Activated CD8-positive, alpha-beta T cell treated with anti-CD3 and anti-CD28 coated beads, Interleukin-2, amount 10 ng/mL, durations not matched to agents 7 days and 5 days (primary cell): ENCODE results near the gene LAPTM5. TPM values are rescaled to one million over a fixed set of nuclear protein-coding genes. Genes with fewer than 3 reads are reported as not detected.

Experiments used
- ATAC-seq: fragments of 150-1000 bp; cut with Tn5 transposase; one replicate; pipeline ENCODE4 v1.10.0; 2021; ENCODE audit warnings: moderate library complexity
- CTCF ChIA-PET: fragments of 350-600 bp; sonication (Branson Sonifier 250); formaldehyde crosslinking; loops from one replicate; lab custom pipeline; 2021; ENCODE audit warnings: antibody characterized with exemption; lab: Charles Lee
- POLR2A ChIA-PET: fragments of 350-600 bp; sonication (Branson Sonifier 250); formaldehyde crosslinking; loops from one replicate; lab custom pipeline; 2021; ENCODE audit warnings: antibody characterized with exemption; lab: Charles Lee
- DNase-seq: peaks from one replicate; pipeline ENCODE4 v3.0.0-alpha.2; 2020
- H3K27ac Mint-ChIP-seq: one replicate; pipeline ENCODE4 v1.8.0; 2021; ENCODE audit warnings: mild to moderate bottlenecking, mixed read lengths
- H3K27me3 Mint-ChIP-seq: one replicate; pipeline ENCODE4 v1.8.0; 2021; ENCODE audit warnings: low read depth, mixed read lengths
- H3K36me3 Mint-ChIP-seq: one replicate; pipeline ENCODE4 v1.8.0; 2021; ENCODE audit warnings: low read depth, mixed read lengths
- H3K4me1 Mint-ChIP-seq: one replicate; pipeline ENCODE4 v1.8.0; 2021; ENCODE audit warnings: low read depth, mixed read lengths
- H3K4me3 Mint-ChIP-seq: one replicate; pipeline ENCODE4 v1.8.0; 2021; ENCODE audit warnings: mild to moderate bottlenecking, mixed read lengths
- H3K9me3 Mint-ChIP-seq: one replicate; pipeline ENCODE4 v1.8.0; 2022; ENCODE audit warnings: mixed read lengths; ENCODE audit not compliant: insufficient read depth
- total RNA-seq, 2 experiments: library from RNA; stranded (reverse); gene quantifications; one replicate each; pipeline ENCODE4 v1.2.3, GENCODE V29; 2021

LAPTM5 gene
- total RNA-seq, 2 experiments from 2014 or later: 407 to 413 TPM

DNA sequence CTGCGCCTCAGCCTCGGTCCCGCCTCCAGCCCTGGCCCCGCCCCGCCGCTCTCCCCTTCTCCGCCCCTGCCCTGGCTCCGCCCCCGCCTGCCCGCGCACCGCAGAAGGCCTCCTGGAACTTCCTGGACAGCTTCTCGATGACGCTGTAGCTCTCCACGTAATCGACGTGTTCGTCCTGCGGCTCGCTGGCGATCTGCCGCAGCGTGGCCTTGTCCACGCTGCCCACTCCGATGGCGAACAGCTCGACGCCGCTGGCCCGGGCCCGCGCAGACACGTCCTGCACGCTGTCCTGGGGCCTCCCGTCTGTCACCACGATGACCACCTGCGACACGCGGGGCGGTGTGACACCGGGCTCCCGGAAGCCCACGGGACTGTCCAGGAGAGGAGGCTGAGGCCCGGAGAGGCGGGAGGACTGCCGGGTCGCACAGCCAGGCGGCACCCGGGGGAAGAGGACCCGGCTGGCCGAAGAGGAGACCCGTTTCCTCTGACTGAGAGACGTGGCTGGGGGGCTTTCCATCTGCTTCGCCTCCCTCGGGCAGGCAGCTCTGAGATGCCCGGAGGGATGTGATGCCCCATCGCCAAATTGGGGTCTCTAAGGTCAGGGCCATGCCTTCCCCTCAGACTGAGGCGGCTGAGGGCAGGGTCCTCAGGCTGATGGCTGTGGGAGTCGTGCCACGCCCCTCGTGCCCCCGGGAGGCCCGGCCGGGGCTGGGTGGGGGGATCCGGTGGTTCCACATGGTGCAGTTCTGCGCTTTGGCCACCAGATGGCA is 38.8 kb downstream of the LAPTM5 start:
- peak overlapping the region; percentile 84 for H3K4me3 Mint-ChIP-seq
- H3K27ac Mint-ChIP-seq: peak overlapping the region; percentile 97
- H3K27me3 Mint-ChIP-seq: no peaks in the 10 kb centered on the region
- peak; percentile 74 for ATAC-seq
- POLR2A ChIA-PET: interaction anchor here (0.6 to 3.0 kb wide), 14 partner anchors 9 to 65 kb away, joined by 3 to 29 read pairs (median 6); no protein-coding TSS in a partner anchor
- H3K36me3 Mint-ChIP-seq: peaks cover 4% of the 10 kb centered on the region
- peak; percentile 86 for DNase-seq
- peaks cover 24% of the 10 kb centered on the region for H3K4me1 Mint-ChIP-seq
- H3K9me3 Mint-ChIP-seq: peaks cover 5% of the 10 kb centered on the region
- CTCF ChIA-PET: interaction anchor here (0.6 to 12.0 kb wide), 30 partner anchors 10 to 830 kb away, joined by 3 to 532 read pairs (median 7); partner anchors contain the start of genes LAPTM5 and SDC3

DNA sequence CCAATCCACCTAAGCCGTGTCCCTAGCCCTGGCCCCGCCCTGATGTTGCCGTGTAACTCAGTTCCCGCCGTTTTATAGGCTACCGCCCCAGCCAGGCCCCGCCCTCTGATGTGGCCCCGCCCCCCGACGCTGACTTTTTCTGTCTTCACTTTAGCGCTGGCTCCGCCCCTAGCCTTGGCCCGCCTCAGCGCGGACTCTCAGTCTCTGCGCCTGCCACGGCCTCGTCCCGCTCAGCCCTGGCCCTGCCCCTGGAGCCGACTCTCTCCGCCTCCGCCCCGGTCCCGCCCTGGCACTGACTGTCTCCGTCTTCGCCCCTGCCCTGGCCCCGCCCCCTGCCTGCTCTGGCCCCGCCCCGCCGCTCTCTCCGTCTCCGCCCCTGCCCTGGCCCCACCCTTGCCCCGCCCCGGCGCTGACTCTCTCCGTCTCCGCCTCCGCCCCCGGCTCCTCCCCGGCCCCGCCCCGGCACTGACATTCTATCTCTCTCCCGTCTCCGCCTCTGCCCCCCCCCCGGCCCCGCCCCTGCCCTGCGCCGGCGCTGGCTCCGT is 39.4 kb downstream of the LAPTM5 start:
- POLR2A ChIA-PET: interaction anchor here (0.6 to 3.0 kb wide), 13 partner anchors 10 to 65 kb away, joined by 3 to 29 read pairs (median 6); no protein-coding TSS in a partner anchor
- peaks cover 4% of the 10 kb centered on the region for H3K36me3 Mint-ChIP-seq
- H3K4me1 Mint-ChIP-seq: peaks cover 24% of the 10 kb centered on the region
- H3K27ac Mint-ChIP-seq: peak overlapping the region; percentile 97
- peak overlapping the region; percentile 90 for H3K4me3 Mint-ChIP-seq
- peak; percentile 99 for DNase-seq
- peaks cover 5% of the 10 kb centered on the region for H3K9me3 Mint-ChIP-seq
- CTCF ChIA-PET: interaction anchor here (0.9 to 12.0 kb wide), 25 partner anchors 11 to 831 kb away, joined by 3 to 532 read pairs (median 7); partner anchors contain the start of genes LAPTM5 and SDC3
- H3K27me3 Mint-ChIP-seq: peaks cover 1% of the 10 kb centered on the region
- peak; percentile 95 for ATAC-seq

GRCh38 chr1:30716646-30717045 is 40.9 kb downstream of the LAPTM5 start:
- Mint-ChIP-seq H3K4me3 (peak overlapping the region; percentile 6), H3K27ac (no peak overlapping the region), H3K4me1 (peaks cover 24% of the 10 kb centered on the region), H3K27me3 (peaks cover 6% of the 10 kb centered on the region), H3K36me3 (peaks cover 4% of the 10 kb centered on the region), H3K9me3 (peaks cover 5% of the 10 kb centered on the region)
- ChIA-PET CTCF (interaction anchor here (2.2 kb wide), 1 partner anchor 63 kb away, joined by 11 read pairs; no protein-coding TSS in a partner anchor), POLR2A (no interaction called here)
- DNase-seq: no peak
- no peak for ATAC-seq

- Mint-ChIP-seq H3K27ac (peak overlapping the region; percentile 11), H3K4me3 (no peak overlapping the region), H3K9me3 (peaks cover 5% of the 10 kb centered on the region), H3K27me3 (peaks cover 6% of the 10 kb centered on the region), H3K4me1 (peaks cover 24% of the 10 kb centered on the region), H3K36me3 (peaks cover 4% of the 10 kb centered on the region)
- DNase-seq: no peak
- POLR2A ChIA-PET: no interaction called here
- CTCF ChIA-PET: interaction anchor here (0.8 to 2.2 kb wide), 2 partner anchors 64 to 85 kb away, joined by 3 to 11 read pairs; no protein-coding TSS in a partner anchor
- ATAC-seq: no peak
Measured at GRCh38 chr1:30715886-30716285, 41.7 kb downstream of the LAPTM5 start.

DNA sequence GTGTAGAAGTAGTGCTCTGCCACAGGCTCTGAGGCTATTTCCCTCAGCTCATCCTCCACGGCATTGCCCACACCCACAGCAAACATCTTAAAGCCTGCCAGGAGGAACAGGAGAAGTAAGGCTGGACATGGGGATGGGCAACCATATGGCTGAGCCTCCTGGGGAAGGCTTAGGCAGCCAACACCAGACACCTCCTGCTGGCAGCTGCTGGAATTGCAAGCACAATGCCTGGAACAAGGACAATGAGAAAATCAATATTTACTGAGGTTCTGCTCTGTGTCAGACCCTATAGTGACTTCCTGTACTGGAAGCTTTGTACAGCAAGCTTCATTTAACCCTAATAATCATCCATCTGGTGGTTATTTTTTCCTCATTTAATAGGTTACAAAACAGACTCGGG is 42.4 kb downstream of the LAPTM5 start:
- H3K27me3 Mint-ChIP-seq: peaks cover 6% of the 10 kb centered on the region
- H3K9me3 Mint-ChIP-seq: peaks cover 5% of the 10 kb centered on the region
- DNase-seq (no peak), ATAC-seq (no peak)
- ChIA-PET CTCF (interaction anchor here (0.8 to 2.2 kb wide), 2 partner anchors 64 to 86 kb away, joined by 3 to 11 read pairs; no protein-coding TSS in a partner anchor), POLR2A (no interaction called here)
- no peak overlapping the region for H3K27ac Mint-ChIP-seq
- peaks cover 4% of the 10 kb centered on the region for H3K36me3 Mint-ChIP-seq
- H3K4me1 Mint-ChIP-seq: peaks cover 23% of the 10 kb centered on the region
- H3K4me3 Mint-ChIP-seq: no peak overlapping the region

- ChIA-PET POLR2A (no interaction called here), CTCF (interaction anchor here (2.2 kb wide), 1 partner anchor 65 kb away, joined by 11 read pairs; no protein-coding TSS in a partner anchor)
- ATAC-seq: no peak
- H3K27ac Mint-ChIP-seq: no peak overlapping the region
- no peak overlapping the region for H3K4me3 Mint-ChIP-seq
- H3K27me3 Mint-ChIP-seq: peaks cover 6% of the 10 kb centered on the region
- H3K9me3 Mint-ChIP-seq: peaks cover 5% of the 10 kb centered on the region
- H3K4me1 Mint-ChIP-seq: peaks cover 17% of the 10 kb centered on the region
- peaks cover 4% of the 10 kb centered on the region for H3K36me3 Mint-ChIP-seq
- no peak for DNase-seq
Measured at GRCh38 chr1:30714536-30715090, 43.0 kb downstream of the LAPTM5 start.

- ChIA-PET POLR2A (no interaction called here), CTCF (no interaction called here)
- Mint-ChIP-seq H3K36me3 (peaks cover 4% of the 10 kb centered on the region), H3K4me1 (peaks cover 13% of the 10 kb centered on the region), H3K27me3 (peaks cover 8% of the 10 kb centered on the region), H3K9me3 (peaks cover 5% of the 10 kb centered on the region), H3K4me3 (no peak overlapping the region), H3K27ac (no peak overlapping the region)
- DNase-seq: no peak
- no peak for ATAC-seq
Measured at GRCh38 chr1:30714025-30714424, 43.5 kb downstream of the LAPTM5 start.

DNA sequence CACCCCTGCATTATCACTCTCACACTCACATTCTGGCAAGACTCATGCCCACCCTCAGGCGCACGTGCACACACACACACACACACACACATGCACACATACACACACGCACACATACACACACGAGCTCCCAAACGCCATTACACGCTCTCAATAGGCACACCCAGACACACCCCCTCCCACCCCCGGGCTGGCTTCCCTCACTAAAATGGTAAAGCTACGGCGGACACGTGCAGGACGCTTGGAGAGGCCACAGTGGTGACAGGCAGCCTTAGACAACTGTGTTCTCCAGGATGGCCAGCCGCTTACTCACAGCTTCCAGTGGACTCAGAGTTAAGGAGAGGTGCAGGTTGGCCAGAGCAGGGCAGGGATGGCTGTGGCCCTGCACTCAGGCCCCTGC is 44.3 kb downstream of the LAPTM5 start:
- H3K36me3 Mint-ChIP-seq: peaks cover 4% of the 10 kb centered on the region
- no peak overlapping the region for H3K4me3 Mint-ChIP-seq
- H3K9me3 Mint-ChIP-seq: peaks cover 5% of the 10 kb centered on the region
- H3K27me3 Mint-ChIP-seq: peaks cover 8% of the 10 kb centered on the region
- POLR2A ChIA-PET: no interaction called here
- peaks cover 13% of the 10 kb centered on the region for H3K4me1 Mint-ChIP-seq
- CTCF ChIA-PET: no interaction called here
- H3K27ac Mint-ChIP-seq: no peak overlapping the region
- DNase-seq: no peak
- ATAC-seq: no peak

- DNase-seq: no peak
- H3K36me3 Mint-ChIP-seq: peaks cover 4% of the 10 kb centered on the region
- H3K27ac Mint-ChIP-seq: no peak overlapping the region
- ChIA-PET CTCF (no interaction called here), POLR2A (no interaction called here)
- no peak overlapping the region for H3K4me3 Mint-ChIP-seq
- H3K4me1 Mint-ChIP-seq: peaks cover 10% of the 10 kb centered on the region
- peaks cover 5% of the 10 kb centered on the region for H3K9me3 Mint-ChIP-seq
- H3K27me3 Mint-ChIP-seq: peaks cover 8% of the 10 kb centered on the region
- no peak for ATAC-seq
Measured at GRCh38 chr1:30712583-30712982, 45.0 kb downstream of the LAPTM5 start.

GRCh38 chr1:30710407-30710806 is 47.2 kb downstream of the LAPTM5 start:
- CTCF ChIA-PET: no interaction called here
- H3K27me3 Mint-ChIP-seq: peaks cover 12% of the 10 kb centered on the region
- no peak overlapping the region for H3K4me3 Mint-ChIP-seq
- DNase-seq (no peak), ATAC-seq (no peak)
- H3K4me1 Mint-ChIP-seq: peaks cover 2% of the 10 kb centered on the region
- POLR2A ChIA-PET: no interaction called here
- peaks cover 1% of the 10 kb centered on the region for H3K9me3 Mint-ChIP-seq
- H3K27ac Mint-ChIP-seq: no peak overlapping the region
- H3K36me3 Mint-ChIP-seq: peaks cover under 1% of the 10 kb centered on the region

DNA sequence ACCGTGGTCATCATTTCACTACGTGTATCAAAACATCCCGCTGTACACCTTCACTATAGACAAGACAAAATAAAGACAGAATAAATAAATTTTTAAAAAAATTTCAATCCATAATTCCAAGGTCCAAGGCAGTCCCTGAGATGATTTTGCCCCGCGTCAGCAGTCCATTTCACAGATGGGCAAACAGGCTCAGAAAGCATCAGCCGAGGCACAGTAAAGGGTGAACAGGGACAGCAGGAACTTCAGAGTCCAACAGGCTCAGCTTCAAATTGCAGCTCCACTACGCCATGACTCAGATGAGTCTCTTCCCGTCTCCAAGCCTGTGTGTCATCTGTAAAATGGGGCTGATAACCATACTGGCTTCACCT is 49.2 kb downstream of the LAPTM5 start:
- H3K4me1 Mint-ChIP-seq: no peaks in the 10 kb centered on the region
- CTCF ChIA-PET: interaction anchor here (0.9 to 1.9 kb wide), 4 partner anchors 32 to 1472 kb away, joined by 3 to 7 read pairs (median 4); partner anchors contain the start of gene PTPRU
- peaks cover 12% of the 10 kb centered on the region for H3K27me3 Mint-ChIP-seq
- no peak for DNase-seq
- no peak overlapping the region for H3K27ac Mint-ChIP-seq
- H3K36me3 Mint-ChIP-seq: no peaks in the 10 kb centered on the region
- no peak overlapping the region for H3K4me3 Mint-ChIP-seq
- POLR2A ChIA-PET: interaction anchor here (0.6 to 1.4 kb wide), 2 partner anchors 12 to 889 kb away, joined by 3 to 4 read pairs; no protein-coding TSS in a partner anchor
- no peak for ATAC-seq
- H3K9me3 Mint-ChIP-seq: no peaks in the 10 kb centered on the region
